SK-N-SH (cell line): ENCODE measurements around the gene HRH1.

Experiments used
- EP300 ChIP-seq, 2 experiments: IDR thresholded peaks; 2 replicates each; pipeline versions ENCODE4 v1.4.0 to v1.6.1; 2012; ENCODE audit warnings: borderline replicate concordance in 1 of 2, low read depth in 1 of 2, low read length in 1 of 2
- EZH2phosphoT487 ChIP-seq: fragments of 200-600 bp; sonication (generic); IDR thresholded peaks from 2 replicates; pipeline ENCODE4 v1.6.1; 2017; ENCODE audit warnings: low read depth, mixed run types, mild to moderate bottlenecking, antibody characterized with exemption, moderate library complexity, borderline replicate concordance
- FOXJ3 ChIP-seq: sonication (generic); formaldehyde crosslinking; IDR thresholded peaks from 2 replicates; pipeline ENCODE4 v1.5.1; 2020; ENCODE audit warnings: mild to moderate bottlenecking, missing genetic modification reagents
- GABPA ChIP-seq: IDR thresholded peaks from 2 replicates; pipeline ENCODE4 v1.4.0; 2012; ENCODE audit warnings: low read depth, mild to moderate bottlenecking
- MAX ChIP-seq: IDR thresholded peaks from 2 replicates; pipeline ENCODE4 v1.4.0; 2012; ENCODE audit warnings: low read depth
- POLR2AphosphoS5 ChIP-seq: IDR thresholded peaks from 2 replicates; pipeline ENCODE4 v1.6.1; 2012; ENCODE audit warnings: low read depth, low read length
- RCOR1 ChIP-seq: fragments of 150-350 bp; IDR thresholded peaks from 2 replicates; pipeline ENCODE4 v1.6.1; 2017; ENCODE audit warnings: antibody characterized with exemption, low read length
- RFX5 ChIP-seq: IDR thresholded peaks from 2 replicates; pipeline ENCODE4 v1.6.1; 2012; ENCODE audit warnings: mild to moderate bottlenecking, improper control_type of control experiment, low read length
- RXRA ChIP-seq: IDR thresholded peaks from 2 replicates; pipeline ENCODE4 v1.4.0; 2012; ENCODE audit warnings: low read depth, mild to moderate bottlenecking, borderline replicate concordance
- TCF12 ChIP-seq: IDR thresholded peaks from 2 replicates; pipeline ENCODE4 v1.4.0; 2012
- TF ChIP-seq, protein P1 (sequence below): fragments of 200-600 bp; sonication (generic); IDR thresholded peaks from 2 replicates; pipeline ENCODE4 v1.6.1; 2017; ENCODE audit warnings: antibody characterized with exemption, mild to moderate bottlenecking, moderate library complexity
- TF ChIP-seq, protein P2 (sequence below): IDR thresholded peaks from 2 replicates; pipeline ENCODE4 v1.6.1; 2012; ENCODE audit warnings: mild to moderate bottlenecking, low read depth, low read length, moderate library complexity
- TF ChIP-seq, protein P3 (sequence below): fragments of 150-350 bp; IDR thresholded peaks from 2 replicates; pipeline ENCODE4 v1.6.1; 2017; ENCODE audit warnings: antibody characterized with exemption, low read length, low read depth, borderline replicate concordance

GRCh38 chr3:11224010-11224409 is 69.7 kb downstream of the HRH1 start:
- TF ChIP-seq EZH2phosphoT487 (no peak), TCF12 (no peak), EP300 (IDR thresholded peaks at IDR 0.05; ENCODE audit: borderline replicate concordance in 1 of 2, low read depth in 1 of 2, low read length in 1 of 2) (no peak), GABPA (no peak), MAX (no peak), RXRA (no peak), RFX5 (no peak), RCOR1 (no peak), FOXJ3 (CRISPR knock-in tag) (no peak), POLR2AphosphoS5 (no peak)
- TF ChIP-seq, protein P1, sequence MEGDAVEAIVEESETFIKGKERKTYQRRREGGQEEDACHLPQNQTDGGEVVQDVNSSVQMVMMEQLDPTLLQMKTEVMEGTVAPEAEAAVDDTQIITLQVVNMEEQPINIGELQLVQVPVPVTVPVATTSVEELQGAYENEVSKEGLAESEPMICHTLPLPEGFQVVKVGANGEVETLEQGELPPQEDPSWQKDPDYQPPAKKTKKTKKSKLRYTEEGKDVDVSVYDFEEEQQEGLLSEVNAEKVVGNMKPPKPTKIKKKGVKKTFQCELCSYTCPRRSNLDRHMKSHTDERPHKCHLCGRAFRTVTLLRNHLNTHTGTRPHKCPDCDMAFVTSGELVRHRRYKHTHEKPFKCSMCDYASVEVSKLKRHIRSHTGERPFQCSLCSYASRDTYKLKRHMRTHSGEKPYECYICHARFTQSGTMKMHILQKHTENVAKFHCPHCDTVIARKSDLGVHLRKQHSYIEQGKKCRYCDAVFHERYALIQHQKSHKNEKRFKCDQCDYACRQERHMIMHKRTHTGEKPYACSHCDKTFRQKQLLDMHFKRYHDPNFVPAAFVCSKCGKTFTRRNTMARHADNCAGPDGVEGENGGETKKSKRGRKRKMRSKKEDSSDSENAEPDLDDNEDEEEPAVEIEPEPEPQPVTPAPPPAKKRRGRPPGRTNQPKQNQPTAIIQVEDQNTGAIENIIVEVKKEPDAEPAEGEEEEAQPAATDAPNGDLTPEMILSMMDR, result no peak
- TF ChIP-seq, protein P2, sequence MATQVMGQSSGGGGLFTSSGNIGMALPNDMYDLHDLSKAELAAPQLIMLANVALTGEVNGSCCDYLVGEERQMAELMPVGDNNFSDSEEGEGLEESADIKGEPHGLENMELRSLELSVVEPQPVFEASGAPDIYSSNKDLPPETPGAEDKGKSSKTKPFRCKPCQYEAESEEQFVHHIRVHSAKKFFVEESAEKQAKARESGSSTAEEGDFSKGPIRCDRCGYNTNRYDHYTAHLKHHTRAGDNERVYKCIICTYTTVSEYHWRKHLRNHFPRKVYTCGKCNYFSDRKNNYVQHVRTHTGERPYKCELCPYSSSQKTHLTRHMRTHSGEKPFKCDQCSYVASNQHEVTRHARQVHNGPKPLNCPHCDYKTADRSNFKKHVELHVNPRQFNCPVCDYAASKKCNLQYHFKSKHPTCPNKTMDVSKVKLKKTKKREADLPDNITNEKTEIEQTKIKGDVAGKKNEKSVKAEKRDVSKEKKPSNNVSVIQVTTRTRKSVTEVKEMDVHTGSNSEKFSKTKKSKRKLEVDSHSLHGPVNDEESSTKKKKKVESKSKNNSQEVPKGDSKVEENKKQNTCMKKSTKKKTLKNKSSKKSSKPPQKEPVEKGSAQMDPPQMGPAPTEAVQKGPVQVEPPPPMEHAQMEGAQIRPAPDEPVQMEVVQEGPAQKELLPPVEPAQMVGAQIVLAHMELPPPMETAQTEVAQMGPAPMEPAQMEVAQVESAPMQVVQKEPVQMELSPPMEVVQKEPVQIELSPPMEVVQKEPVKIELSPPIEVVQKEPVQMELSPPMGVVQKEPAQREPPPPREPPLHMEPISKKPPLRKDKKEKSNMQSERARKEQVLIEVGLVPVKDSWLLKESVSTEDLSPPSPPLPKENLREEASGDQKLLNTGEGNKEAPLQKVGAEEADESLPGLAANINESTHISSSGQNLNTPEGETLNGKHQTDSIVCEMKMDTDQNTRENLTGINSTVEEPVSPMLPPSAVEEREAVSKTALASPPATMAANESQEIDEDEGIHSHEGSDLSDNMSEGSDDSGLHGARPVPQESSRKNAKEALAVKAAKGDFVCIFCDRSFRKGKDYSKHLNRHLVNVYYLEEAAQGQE, result no peak
- TF ChIP-seq, protein P3, sequence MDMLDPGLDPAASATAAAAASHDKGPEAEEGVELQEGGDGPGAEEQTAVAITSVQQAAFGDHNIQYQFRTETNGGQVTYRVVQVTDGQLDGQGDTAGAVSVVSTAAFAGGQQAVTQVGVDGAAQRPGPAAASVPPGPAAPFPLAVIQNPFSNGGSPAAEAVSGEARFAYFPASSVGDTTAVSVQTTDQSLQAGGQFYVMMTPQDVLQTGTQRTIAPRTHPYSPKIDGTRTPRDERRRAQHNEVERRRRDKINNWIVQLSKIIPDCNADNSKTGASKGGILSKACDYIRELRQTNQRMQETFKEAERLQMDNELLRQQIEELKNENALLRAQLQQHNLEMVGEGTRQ, result no peak
